Measurements from ENCODE around the gene PCSK9.

The PCSK9 gene

GRCh38 chr1:55037733-55038551 is 1.4 kb upstream of the PCSK9 start:
- H3K9ac ChIP-seq (ENCODE audit: low read depth, low read length): no peak overlapping the region

GRCh38 chr1:55038552-55038838 is 853 bp upstream of the PCSK9 start:
- H3K9ac ChIP-seq (ENCODE audit: low read depth, low read length): no peak overlapping the region

More at GRCh38 chr1:55037733-55038551, 1.4 kb upstream of the PCSK9 start:
- peaks cover 5% of the 10 kb centered on the region for H3K4me1 ChIP-seq (ENCODE audit: control insufficient read depth, insufficient read depth, low read length)
- H3K9me3 ChIP-seq (ENCODE audit: control insufficient read depth, insufficient read depth, low read length): no peaks in the 10 kb centered on the region
- H3K4me3 ChIP-seq (ENCODE audit: low read depth, low read length): no peak overlapping the region
- no peaks in the 10 kb centered on the region for H3K36me3 ChIP-seq (ENCODE audit: control insufficient read depth, insufficient read depth, low read length)
- H3K27me3 ChIP-seq (ENCODE audit: control insufficient read depth, insufficient read depth, low read length): peaks cover 46% of the 10 kb centered on the region

GRCh38 chr1:55038974-55039341 is 390 bp upstream of the PCSK9 start:
- Histone ChIP-seq H3K4me1 (ENCODE audit: control insufficient read depth, insufficient read depth, low read length) (peaks cover 5% of the 10 kb centered on the region), H3K9me3 (ENCODE audit: control insufficient read depth, insufficient read depth, low read length) (no peaks in the 10 kb centered on the region), H3K4me3 (ENCODE audit: low read depth, low read length) (peak overlapping the region; percentile 74), H3K27me3 (ENCODE audit: control insufficient read depth, insufficient read depth, low read length) (peaks cover 46% of the 10 kb centered on the region), H3K9ac (ENCODE audit: low read depth, low read length) (no peak overlapping the region), H3K36me3 (ENCODE audit: control insufficient read depth, insufficient read depth, low read length) (peaks cover 3% of the 10 kb centered on the region)

More at GRCh38 chr1:55038552-55038838, 853 bp upstream of the PCSK9 start:
- no peaks in the 10 kb centered on the region for H3K36me3 ChIP-seq (ENCODE audit: control insufficient read depth, insufficient read depth, low read length)
- no peak overlapping the region for H3K4me3 ChIP-seq (ENCODE audit: low read depth, low read length)
- H3K27me3 ChIP-seq (ENCODE audit: control insufficient read depth, insufficient read depth, low read length): peaks cover 46% of the 10 kb centered on the region
- H3K4me1 ChIP-seq (ENCODE audit: control insufficient read depth, insufficient read depth, low read length): peaks cover 5% of the 10 kb centered on the region
- H3K9me3 ChIP-seq (ENCODE audit: control insufficient read depth, insufficient read depth, low read length): no peaks in the 10 kb centered on the region

- Histone ChIP-seq H3K4me1 (ENCODE audit: control insufficient read depth, insufficient read depth, low read length) (peaks cover 5% of the 10 kb centered on the region), H3K4me3 (ENCODE audit: low read depth, low read length) (peak overlapping the region; percentile 74), H3K9ac (ENCODE audit: low read depth, low read length) (peak overlapping the region; percentile 26), H3K27me3 (ENCODE audit: control insufficient read depth, insufficient read depth, low read length) (peaks cover 46% of the 10 kb centered on the region), H3K9me3 (ENCODE audit: control insufficient read depth, insufficient read depth, low read length) (no peaks in the 10 kb centered on the region), H3K36me3 (ENCODE audit: control insufficient read depth, insufficient read depth, low read length) (peaks cover 3% of the 10 kb centered on the region)
Measured at GRCh38 chr1:55040083-55040932, 960 bp downstream of the PCSK9 start.

GRCh38 chr1:55040933-55041494 is 1.7 kb downstream of the PCSK9 start:
- Histone ChIP-seq H3K4me3 (ENCODE audit: low read depth, low read length) (peak overlapping the region; percentile 74), H3K36me3 (ENCODE audit: control insufficient read depth, insufficient read depth, low read length) (peaks cover 3% of the 10 kb centered on the region), H3K9me3 (ENCODE audit: control insufficient read depth, insufficient read depth, low read length) (no peaks in the 10 kb centered on the region), H3K9ac (ENCODE audit: low read depth, low read length) (no peak overlapping the region), H3K27me3 (ENCODE audit: control insufficient read depth, insufficient read depth, low read length) (peaks cover 46% of the 10 kb centered on the region), H3K4me1 (ENCODE audit: control insufficient read depth, insufficient read depth, low read length) (peaks cover 5% of the 10 kb centered on the region)

GRCh38 chr1:55041613-55042012 is 2.3 kb downstream of the PCSK9 start:
- Histone ChIP-seq H3K9ac (ENCODE audit: low read depth, low read length) (no peak overlapping the region), H3K4me1 (ENCODE audit: control insufficient read depth, insufficient read depth, low read length) (peaks cover 5% of the 10 kb centered on the region), H3K4me3 (ENCODE audit: low read depth, low read length) (no peak overlapping the region), H3K27me3 (ENCODE audit: control insufficient read depth, insufficient read depth, low read length) (peaks cover 46% of the 10 kb centered on the region), H3K36me3 (ENCODE audit: control insufficient read depth, insufficient read depth, low read length) (peaks cover 3% of the 10 kb centered on the region), H3K9me3 (ENCODE audit: control insufficient read depth, insufficient read depth, low read length) (no peaks in the 10 kb centered on the region)

- peaks cover 3% of the 10 kb centered on the region for H3K36me3 ChIP-seq (ENCODE audit: control insufficient read depth, insufficient read depth, low read length)
- peaks cover 5% of the 10 kb centered on the region for H3K4me1 ChIP-seq (ENCODE audit: control insufficient read depth, insufficient read depth, low read length)
- peaks cover 38% of the 10 kb centered on the region for H3K27me3 ChIP-seq (ENCODE audit: control insufficient read depth, insufficient read depth, low read length)
- H3K4me3 ChIP-seq (ENCODE audit: low read depth, low read length): no peak overlapping the region
- no peak overlapping the region for H3K9ac ChIP-seq (ENCODE audit: low read depth, low read length)
- H3K9me3 ChIP-seq (ENCODE audit: control insufficient read depth, insufficient read depth, low read length): no peaks in the 10 kb centered on the region
Measured at GRCh38 chr1:55043011-55043410, 3.7 kb downstream of the PCSK9 start.

- Histone ChIP-seq H3K9ac (ENCODE audit: low read depth, low read length) (no peak overlapping the region), H3K9me3 (ENCODE audit: control insufficient read depth, insufficient read depth, low read length) (no peaks in the 10 kb centered on the region), H3K27me3 (ENCODE audit: control insufficient read depth, insufficient read depth, low read length) (peaks cover 30% of the 10 kb centered on the region), H3K36me3 (ENCODE audit: control insufficient read depth, insufficient read depth, low read length) (peaks cover 6% of the 10 kb centered on the region), H3K4me1 (ENCODE audit: control insufficient read depth, insufficient read depth, low read length) (peaks cover 5% of the 10 kb centered on the region), H3K4me3 (ENCODE audit: low read depth, low read length) (no peak overlapping the region)
Measured at GRCh38 chr1:55043726-55044125, 4.4 kb downstream of the PCSK9 start.

GRCh38 chr1:55044617-55045397 is 5.5 kb downstream of the PCSK9 start:
- H3K27me3 ChIP-seq (ENCODE audit: control insufficient read depth, insufficient read depth, low read length): peaks cover 20% of the 10 kb centered on the region
- H3K4me3 ChIP-seq (ENCODE audit: low read depth, low read length): no peak overlapping the region
- no peak overlapping the region for H3K9ac ChIP-seq (ENCODE audit: low read depth, low read length)
- H3K36me3 ChIP-seq (ENCODE audit: control insufficient read depth, insufficient read depth, low read length): peaks cover 10% of the 10 kb centered on the region
- peaks cover 5% of the 10 kb centered on the region for H3K4me1 ChIP-seq (ENCODE audit: control insufficient read depth, insufficient read depth, low read length)
- H3K9me3 ChIP-seq (ENCODE audit: control insufficient read depth, insufficient read depth, low read length): no peaks in the 10 kb centered on the region

GRCh38 chr1:55045430-55045829 is 6.1 kb downstream of the PCSK9 start:
- no peaks in the 10 kb centered on the region for H3K9me3 ChIP-seq (ENCODE audit: control insufficient read depth, insufficient read depth, low read length)
- H3K4me1 ChIP-seq (ENCODE audit: control insufficient read depth, insufficient read depth, low read length): peaks cover 5% of the 10 kb centered on the region
- H3K27me3 ChIP-seq (ENCODE audit: control insufficient read depth, insufficient read depth, low read length): peaks cover 13% of the 10 kb centered on the region
- peaks cover 12% of the 10 kb centered on the region for H3K36me3 ChIP-seq (ENCODE audit: control insufficient read depth, insufficient read depth, low read length)
- H3K4me3 ChIP-seq (ENCODE audit: low read depth, low read length): no peak overlapping the region
- no peak overlapping the region for H3K9ac ChIP-seq (ENCODE audit: low read depth, low read length)

GRCh38 chr1:55046871-55047270 is 7.5 kb downstream of the PCSK9 start:
- Histone ChIP-seq H3K36me3 (ENCODE audit: control insufficient read depth, insufficient read depth, low read length) (peaks cover 18% of the 10 kb centered on the region), H3K9ac (ENCODE audit: low read depth, low read length) (no peak overlapping the region), H3K4me1 (ENCODE audit: control insufficient read depth, insufficient read depth, low read length) (no peaks in the 10 kb centered on the region), H3K27me3 (ENCODE audit: control insufficient read depth, insufficient read depth, low read length) (no peaks in the 10 kb centered on the region), H3K9me3 (ENCODE audit: control insufficient read depth, insufficient read depth, low read length) (no peaks in the 10 kb centered on the region), H3K4me3 (ENCODE audit: low read depth, low read length) (no peak overlapping the region)

All from iPS-15b (cell line).